ENCODE data around the gene AP3S1.

GRCh38 chr5:115849258-115849798 is 7.6 kb downstream of the AP3S1 start:
- TF ChIP-seq EP300 (IDR thresholded peaks at IDR 0.05) (no peak), POLR2A (IDR thresholded peaks at IDR 0.05) (no peak), CTCF (IDR thresholded peaks at IDR 0.05) (no peak)
